Bronchial epithelial cell (primary cell): Measurements from ENCODE around the gene TBC1D4. TPM values are rescaled to one million over a fixed set of nuclear protein-coding genes. Genes with fewer than 3 reads are reported as not detected.

ENCODE experiments used
- DNase-seq: peaks from one replicate; pipeline ENCODE4 v3.0.0-alpha.2; 2010; ENCODE audit warnings: low read depth
- FAIRE-seq: peaks from 2 replicates; lab custom pipeline; 2011; peaks lifted over from hg19 to GRCh38; lab: Jason Lieb, UNC
- H3K27me3 ChIP-seq: 2 replicates; pipeline ENCODE4 v1.5.1; 2011; ENCODE audit warnings: low read length; ENCODE audit not compliant: control insufficient read depth, insufficient read depth
- H3K36me3 ChIP-seq: 2 replicates; pipeline ENCODE4 v1.5.1; 2011; ENCODE audit warnings: low read length; ENCODE audit not compliant: control insufficient read depth, insufficient read depth
- H3K4me3 ChIP-seq: 2 replicates; pipeline ENCODE4 v1.5.1; 2011; ENCODE audit warnings: mild to moderate bottlenecking, low read depth, low read length, control low read depth
- CTCF ChIP-seq: IDR thresholded peaks from 2 replicates; pipeline ENCODE4 v1.5.1; 2011; ENCODE audit warnings: mild to moderate bottlenecking, moderate library complexity, low read length, control low read depth, inconsistent platforms; ENCODE audit not compliant: insufficient read depth, severe bottlenecking
- total RNA-seq: library from RNA; depleted of rRNA; stranded (reverse); fragments of >200 nt; gene quantifications from 2 replicates; pipeline ENCODE4 v1.2.1, GENCODE V29; 2014

The TBC1D4 gene
- total RNA-seq, 1 donor from 2014 or later: 10.3 TPM

- H3K4me3 ChIP-seq: no peak overlapping the region
- no peak for TF ChIP-seq CTCF
- no peak for DNase-seq
Observed at GRCh38 chr13:75493156-75493555, 11.2 kb upstream of the TBC1D4 start.

GRCh38 chr13:75492389-75492788 is 10.4 kb upstream of the TBC1D4 start:
- no peak for TF ChIP-seq CTCF
- Histone ChIP-seq H3K4me3 (no peak overlapping the region), H3K36me3 (no peaks in the 10 kb centered on the region), H3K27me3 (no peaks in the 10 kb centered on the region)
- DNase-seq (no peak), FAIRE-seq (no peak)

More at GRCh38 chr13:75493156-75493555, 11.2 kb upstream of the TBC1D4 start:
- Histone ChIP-seq H3K27me3 (no peaks in the 10 kb centered on the region), H3K36me3 (no peaks in the 10 kb centered on the region)
- no peak for FAIRE-seq

- TF ChIP-seq CTCF: no peak
- Histone ChIP-seq H3K36me3 (no peaks in the 10 kb centered on the region), H3K4me3 (no peak overlapping the region), H3K27me3 (no peaks in the 10 kb centered on the region)
- no peak for FAIRE-seq
- DNase-seq: no peak
Observed at GRCh38 chr13:75491376-75491775, 9.4 kb upstream of the TBC1D4 start.

- Histone ChIP-seq H3K4me3 (peak overlapping the region; percentile 8), H3K36me3 (no peaks in the 10 kb centered on the region), H3K27me3 (no peaks in the 10 kb centered on the region)
- TF ChIP-seq CTCF: no peak
- FAIRE-seq (no peak), DNase-seq (peak; percentile 77)
Observed at GRCh38 chr13:75489502-75490263, 7.7 kb upstream of the TBC1D4 start.

GRCh38 chr13:75486146-75487062 is 4.4 kb upstream of the TBC1D4 start:
- Histone ChIP-seq H3K4me3 (no peak overlapping the region), H3K36me3 (no peaks in the 10 kb centered on the region), H3K27me3 (no peaks in the 10 kb centered on the region)
- TF ChIP-seq CTCF: no peak
- FAIRE-seq (no peak), DNase-seq (no peak)
